M059J (cell line): ENCODE measurements around the gene SLC13A3. TPM values are rescaled to one million over a fixed set of nuclear protein-coding genes. Genes with fewer than 3 reads are reported as not detected.

ENCODE experiments used
- DNase-seq: peaks from one replicate; pipeline ENCODE4 v3.0.0-alpha.2; 2012; ENCODE audit warnings: low read depth
- total RNA-seq: library from RNA; depleted of rRNA; stranded (reverse); fragments of >200 nt; shearing (Covaris generic); gene quantifications from 2 replicates; pipeline ENCODE4 v1.2.3, GENCODE V29; 2014

SLC13A3 gene
- total RNA-seq, 1 experiment from 2014 or later: not detected

GRCh38 chr20:46605978-46606816, 45.1 kb downstream of the SLC13A3 start:
- no peak for DNase-seq

DNA sequence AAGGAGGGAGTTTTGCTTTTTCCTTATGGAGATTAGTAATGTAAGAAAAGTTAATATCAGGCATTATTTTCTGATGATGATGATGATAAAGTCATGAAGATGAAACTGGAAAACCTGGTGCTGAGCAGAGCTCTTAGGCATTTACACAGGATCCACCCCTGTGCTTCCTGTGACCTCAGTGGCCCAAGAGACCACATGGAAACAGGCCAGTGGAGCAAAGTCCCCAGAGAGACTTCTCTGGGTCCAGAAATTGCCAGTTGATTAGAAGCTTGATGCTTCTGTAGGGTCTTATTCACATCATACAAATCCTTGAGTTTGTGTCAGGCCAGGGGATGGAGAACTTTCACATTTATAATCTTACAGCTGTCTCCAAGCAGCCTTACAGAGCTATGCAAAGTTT, 46.1 kb downstream of the SLC13A3 start:
- no peak for DNase-seq

DNA sequence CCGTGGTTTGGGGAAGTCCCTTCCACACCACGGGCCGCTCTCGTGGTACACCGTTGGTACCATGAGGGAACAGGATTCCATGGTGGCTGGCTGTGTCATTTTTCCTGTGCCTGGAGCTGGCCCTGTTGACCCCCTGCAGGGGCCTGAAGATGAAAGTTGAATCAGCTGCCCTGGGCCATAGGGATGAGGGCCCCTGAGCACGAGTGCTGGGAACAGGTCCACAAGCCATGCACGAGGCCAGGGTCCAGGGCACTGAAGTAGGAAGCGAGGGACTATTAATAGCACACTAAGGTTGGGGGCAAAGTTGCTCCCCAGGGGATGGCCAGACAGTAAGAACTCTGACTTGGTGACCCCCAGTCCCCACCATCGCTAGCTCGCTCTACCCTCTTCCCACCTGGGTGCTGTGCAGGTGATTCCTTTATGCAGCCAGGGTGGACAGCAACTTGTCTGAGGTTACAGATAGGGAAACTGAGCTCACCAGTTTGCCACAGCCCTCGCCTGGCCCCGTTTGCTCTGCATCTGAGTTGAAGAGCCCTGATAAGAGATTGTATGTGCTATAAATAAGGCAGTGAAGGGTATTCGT, 46.6 kb downstream of the SLC13A3 start:
- no peak for DNase-seq

GRCh38 chr20:46602429-46602828, 48.8 kb downstream of the SLC13A3 start:
- DNase-seq: no peak

DNA sequence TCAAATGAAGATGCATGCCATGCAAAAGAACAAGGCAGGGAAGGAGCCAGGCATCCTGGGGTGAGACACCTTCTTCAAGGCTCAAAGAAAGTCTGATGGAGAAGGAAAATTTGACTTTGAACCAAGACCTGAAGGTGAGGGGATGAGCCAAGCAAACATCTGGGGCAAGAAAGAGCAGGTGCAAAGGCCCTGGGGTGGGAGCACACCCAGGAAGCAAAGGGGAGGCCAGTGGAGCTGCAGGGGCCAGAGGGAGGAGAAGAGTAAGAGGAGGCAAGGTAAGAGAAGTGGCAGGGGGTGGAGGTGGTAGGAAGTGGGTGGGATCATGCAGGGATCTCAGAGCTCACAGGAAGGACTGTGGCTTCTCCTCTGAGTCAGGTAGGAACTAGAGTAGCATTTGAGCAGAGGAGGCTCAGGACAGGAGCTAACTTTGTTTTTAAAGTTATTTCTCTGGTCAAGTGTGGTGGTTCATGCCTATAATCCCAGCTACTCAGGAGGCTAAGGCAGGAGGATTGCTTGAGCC, 49.6 kb downstream of the SLC13A3 start:
- no peak for DNase-seq

GRCh38 chr20:46600286-46600752, 50.9 kb downstream of the SLC13A3 start:
- no peak for DNase-seq

DNA sequence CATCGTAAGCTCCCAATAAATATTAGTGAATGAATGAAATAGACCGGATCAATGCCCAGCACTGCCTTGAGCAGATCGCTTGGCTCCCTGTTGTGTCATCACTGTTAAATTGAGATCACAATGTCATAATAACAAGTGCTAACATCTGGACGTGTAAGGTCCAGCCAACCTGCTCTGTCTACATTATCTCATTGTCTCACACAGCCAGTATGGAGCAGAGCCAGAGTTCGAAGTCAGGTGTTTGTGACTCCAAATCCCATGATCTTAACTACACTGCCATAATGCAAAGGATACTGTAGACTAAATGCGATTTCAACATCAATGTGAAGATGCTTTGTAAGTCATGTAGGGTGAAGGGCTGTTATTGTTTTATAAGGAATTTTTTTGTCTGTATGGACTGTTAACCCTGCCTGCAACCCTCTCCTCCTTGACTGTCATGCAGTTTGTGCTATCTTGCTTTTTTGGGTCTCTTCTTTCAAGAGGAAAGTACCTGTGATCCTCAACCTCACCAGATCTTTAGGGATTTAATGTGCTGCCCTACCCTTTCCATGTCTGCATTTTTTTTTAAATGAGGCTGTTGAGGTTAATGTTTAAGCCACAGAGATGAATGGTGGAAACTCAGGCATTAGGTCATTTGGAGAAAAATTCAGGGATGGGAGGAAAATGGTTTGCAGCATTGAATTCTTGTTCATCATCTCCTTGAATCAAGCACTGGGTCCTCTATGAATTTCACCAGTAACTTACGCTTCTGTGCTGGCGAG, 51.9 kb downstream of the SLC13A3 start:
- DNase-seq: no peak

GRCh38 chr20:46595933-46596332, 55.3 kb downstream of the SLC13A3 start:
- DNase-seq: no peak

DNA sequence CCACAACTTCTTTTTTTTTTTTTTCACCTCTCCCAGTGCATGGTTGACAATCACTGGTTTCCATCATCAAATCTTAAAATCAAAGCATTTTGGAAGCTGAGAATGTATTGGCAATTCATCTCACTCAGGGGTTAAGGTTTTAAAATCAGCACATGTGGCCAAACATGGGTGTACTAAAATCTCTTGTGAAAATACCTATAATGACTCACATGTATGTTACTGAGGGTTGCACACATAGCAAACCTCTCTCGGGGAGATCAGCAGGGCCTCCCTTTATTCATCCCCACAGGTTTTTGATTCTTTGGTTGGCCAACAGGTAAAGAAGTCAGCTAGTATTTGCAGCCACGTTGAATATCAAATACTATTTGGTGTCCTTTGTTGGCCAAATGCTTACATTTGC, 56.5 kb downstream of the SLC13A3 start:
- DNase-seq: no peak

DNA sequence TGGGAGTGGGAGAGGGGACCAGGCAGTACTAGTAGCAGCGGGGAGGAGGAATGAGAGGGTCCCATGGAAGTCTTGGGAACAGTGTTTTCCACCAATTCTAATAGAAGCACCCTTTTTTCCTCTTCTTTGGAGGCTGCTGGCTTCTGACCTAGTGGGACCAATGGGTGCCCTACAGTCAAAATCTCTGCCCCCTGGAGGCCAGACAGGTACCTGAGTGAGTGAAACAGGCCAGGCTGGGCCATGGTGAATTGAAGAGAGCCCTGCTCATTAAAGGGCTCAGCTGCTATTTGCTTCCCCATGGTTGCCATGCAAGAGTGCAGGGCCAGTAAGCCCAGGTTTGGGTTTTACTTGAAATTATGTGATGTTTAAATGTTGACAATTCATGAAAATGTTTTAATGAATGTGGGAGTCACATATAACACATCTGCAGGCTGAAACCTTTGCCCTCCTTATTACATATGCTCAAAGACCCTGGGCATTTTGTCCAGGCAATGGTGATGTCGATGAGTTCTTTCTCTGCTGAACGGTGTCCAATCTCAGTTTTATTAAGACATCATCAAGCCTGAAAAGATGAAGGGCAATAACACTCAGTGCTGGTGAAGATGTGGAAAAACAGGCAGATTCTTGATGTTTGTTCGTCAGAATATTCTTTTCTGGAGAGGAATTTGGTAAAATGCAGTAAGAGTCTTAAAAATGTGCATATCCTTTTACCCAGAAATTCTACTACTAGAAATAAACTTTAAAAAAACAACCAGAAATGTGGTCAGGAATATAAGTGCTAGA, 58.5 kb downstream of the SLC13A3 start:
- no peak for DNase-seq

GRCh38 chr20:46590443-46590842, 60.8 kb downstream of the SLC13A3 start:
- no peak for DNase-seq

DNA sequence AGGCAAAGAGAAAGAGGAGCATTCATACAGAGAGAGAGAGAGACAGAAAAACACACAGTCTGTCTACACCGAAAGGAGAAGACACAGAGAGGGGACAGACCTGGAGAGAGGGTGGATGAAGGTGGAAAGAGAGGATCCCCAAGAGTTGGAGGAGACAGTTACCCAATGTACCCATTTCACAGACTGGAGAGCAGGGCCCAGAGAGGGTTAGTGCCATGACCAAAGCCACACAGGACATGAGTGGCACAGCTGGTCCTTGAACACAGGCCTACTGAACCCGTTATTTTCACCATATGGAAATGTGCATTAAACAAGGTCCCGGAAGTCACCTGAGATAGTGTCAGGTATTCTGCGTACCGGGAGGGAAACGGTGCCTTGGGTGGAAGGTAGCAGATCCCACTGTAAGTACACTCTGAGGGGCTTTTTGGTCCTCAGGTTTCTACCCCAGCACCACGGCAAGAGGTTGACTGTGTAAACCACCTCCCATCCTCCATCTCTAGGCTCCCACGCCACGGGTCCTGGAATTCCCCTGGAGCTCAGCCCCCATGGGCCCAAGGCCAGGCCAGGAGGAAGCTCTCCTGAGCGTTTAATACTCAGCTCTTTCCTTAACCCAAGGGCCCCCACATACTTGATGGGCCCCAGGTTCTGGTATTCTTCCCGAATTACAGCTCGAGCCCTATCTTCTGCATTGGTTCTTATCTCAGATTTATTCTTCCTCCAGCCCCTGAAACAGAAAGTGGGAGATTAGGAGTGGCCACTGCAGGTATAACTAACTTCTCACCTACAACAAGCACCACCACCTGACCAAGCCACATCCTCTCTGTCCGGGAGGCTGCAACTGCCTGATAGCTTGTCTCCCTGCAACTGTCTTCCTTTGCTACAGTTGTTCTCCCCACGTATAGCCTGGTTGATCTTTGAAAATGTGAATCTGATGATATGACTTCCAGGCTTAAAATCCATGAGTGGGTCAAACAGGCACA, 62.4 kb downstream of the SLC13A3 start:
- DNase-seq: no peak

- no peak for DNase-seq
Observed at GRCh38 chr20:46587986-46588385, 63.3 kb downstream of the SLC13A3 start.

DNA sequence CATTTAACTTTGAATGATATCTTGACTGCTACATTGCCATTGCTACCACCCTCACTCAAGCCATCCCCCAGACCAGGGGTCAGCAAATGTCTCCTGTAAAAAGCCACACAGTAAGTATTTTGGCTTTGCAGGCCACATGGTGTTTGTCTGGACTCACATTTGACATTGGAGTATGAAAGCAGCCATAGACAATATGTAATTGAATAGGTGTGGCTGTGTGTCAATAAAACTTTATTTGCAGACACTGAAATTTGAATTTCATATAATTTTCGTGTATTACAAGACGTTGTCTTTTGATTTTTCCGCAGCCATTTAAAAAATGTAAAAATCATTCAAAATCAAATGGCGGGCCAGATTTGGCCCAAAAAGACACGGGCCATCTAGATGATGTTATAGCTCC, 64.5 kb downstream of the SLC13A3 start:
- DNase-seq: no peak

DNA sequence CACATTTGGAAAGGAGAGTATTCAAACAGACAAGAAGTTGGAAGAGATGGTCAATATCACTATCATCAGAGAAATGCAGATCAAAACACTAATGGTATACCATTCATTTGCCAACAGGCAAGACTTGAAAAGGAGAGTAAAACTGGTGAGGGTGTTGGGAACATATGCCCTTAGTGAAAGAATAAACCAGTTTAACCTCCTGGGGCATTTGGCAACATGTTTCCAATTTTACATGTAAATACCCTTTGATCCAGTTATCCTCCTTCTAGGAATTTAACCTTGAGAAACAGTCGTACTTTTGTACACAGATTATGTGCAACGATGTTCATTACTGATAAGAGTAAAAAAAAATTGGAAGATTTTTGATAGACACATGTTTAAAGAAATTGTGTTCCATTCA, 66.8 kb downstream of the SLC13A3 start:
- no peak for DNase-seq

DNA sequence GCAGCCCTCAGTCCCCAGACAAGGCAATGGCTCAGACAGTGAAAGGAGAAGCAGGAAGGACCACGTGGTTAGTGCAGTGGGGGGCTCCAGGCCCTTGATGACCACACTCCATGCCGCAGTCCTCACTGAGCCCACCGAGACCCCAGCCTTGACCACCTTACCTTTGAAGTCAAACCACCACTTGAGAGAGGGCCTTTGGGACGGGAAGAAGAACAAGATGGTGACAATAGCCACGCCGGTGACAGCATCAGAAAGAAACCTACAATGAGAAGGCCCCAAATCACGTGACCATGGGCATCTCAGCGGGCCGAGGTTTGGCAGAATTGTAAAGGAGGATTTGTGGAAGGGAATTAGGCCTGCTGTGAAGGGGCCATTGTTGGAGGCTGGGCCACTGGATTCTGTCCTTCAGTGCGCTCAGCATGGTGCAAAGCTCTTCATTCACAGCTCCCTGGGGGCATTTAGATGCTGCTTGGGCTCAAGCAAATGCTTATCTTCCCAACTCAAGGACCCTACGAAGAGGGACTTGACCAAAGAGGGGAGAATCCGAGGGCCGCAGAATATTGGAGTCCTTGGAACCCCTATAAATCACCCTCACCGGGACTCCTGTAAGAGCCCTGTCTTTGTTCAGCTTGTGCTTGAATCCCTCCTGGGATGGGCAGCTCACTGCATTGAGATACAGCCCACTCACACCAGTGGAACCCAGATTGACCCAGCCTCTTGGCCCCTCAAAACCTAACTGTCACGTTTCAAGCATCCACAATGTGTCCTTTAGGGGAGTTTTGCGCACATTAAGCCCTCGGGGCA, 67.6 kb downstream of the SLC13A3 start:
- no peak for DNase-seq

GRCh38 chr20:46582648-46583047, 68.6 kb downstream of the SLC13A3 start:
- no peak for DNase-seq

GRCh38 chr20:46581391-46581790, 69.9 kb downstream of the SLC13A3 start:
- no peak for DNase-seq

- peak; percentile 11 for DNase-seq
Observed at GRCh38 chr20:46580613-46581205, 70.5 kb downstream of the SLC13A3 start.
